NCI-H82 (cell line): ENCODE results near the gene CCDC69.
A peak's percentile ranks its signal among the peaks of the same experiment; 100 is the strongest.

Experiments
- DNase-seq: peaks from one replicate; lab custom pipeline; 2025; lab: John Stamatoyannopoulos, UW

The CCDC69 gene

GRCh38 chr5:151164687-151165392 lies 59.1 kb downstream of the CCDC69 start:
- peak; percentile 84 for DNase-seq

GRCh38 chr5:151162776-151163175 lies 61.1 kb downstream of the CCDC69 start:
- no peak for DNase-seq

- DNase-seq = no peak
Measured at GRCh38 chr5:151159649-151160373, 64.1 kb downstream of the CCDC69 start.

GRCh38 chr5:151158287-151158661 lies 65.6 kb downstream of the CCDC69 start:
- peak; percentile 81 for DNase-seq

GRCh38 chr5:151157426-151158286 lies 66.2 kb downstream of the CCDC69 start, which contains the start of gene ANXA6:
Gene ANXA6, minus strand, starts transcription at chr5:151157779. Its CDS starts 9,878 bp downstream, at chr5:151147901.
- DNase-seq = peak; percentile 91

GRCh38 chr5:151156507-151157420 lies 67.1 kb downstream of the CCDC69 start:
- peak; percentile 36 for DNase-seq

GRCh38 chr5:151155775-151156506 lies 68.0 kb downstream of the CCDC69 start:
- peak; percentile 33 for DNase-seq

GRCh38 chr5:151154931-151155774 lies 68.7 kb downstream of the CCDC69 start:
- DNase-seq = no peak

- no peak for DNase-seq
Measured at GRCh38 chr5:151153766-151154272, 70.1 kb downstream of the CCDC69 start.

- no peak for DNase-seq
Measured at GRCh38 chr5:151153300-151153699, 70.6 kb downstream of the CCDC69 start.

GRCh38 chr5:151151793-151152192 lies 72.1 kb downstream of the CCDC69 start:
- DNase-seq = no peak

- no peak for DNase-seq
Measured at GRCh38 chr5:151151263-151151660, 72.6 kb downstream of the CCDC69 start.

GRCh38 chr5:151150471-151151262 lies 73.2 kb downstream of the CCDC69 start:
- DNase-seq = peak; percentile 14

GRCh38 chr5:151148583-151148982 lies 75.3 kb downstream of the CCDC69 start:
- no peak for DNase-seq

GRCh38 chr5:151147033-151147432 lies 76.9 kb downstream of the CCDC69 start:
- no peak for DNase-seq

GRCh38 chr5:151146061-151146460 lies 77.8 kb downstream of the CCDC69 start:
- DNase-seq = no peak

GRCh38 chr5:151144922-151145321 lies 79.0 kb downstream of the CCDC69 start:
- DNase-seq = no peak

GRCh38 chr5:151144275-151144674 lies 79.6 kb downstream of the CCDC69 start:
- no peak for DNase-seq

- no peak for DNase-seq
Measured at GRCh38 chr5:151143645-151144044, 80.2 kb downstream of the CCDC69 start.
